ENCODE data around the gene SLC6A20.

DNA sequence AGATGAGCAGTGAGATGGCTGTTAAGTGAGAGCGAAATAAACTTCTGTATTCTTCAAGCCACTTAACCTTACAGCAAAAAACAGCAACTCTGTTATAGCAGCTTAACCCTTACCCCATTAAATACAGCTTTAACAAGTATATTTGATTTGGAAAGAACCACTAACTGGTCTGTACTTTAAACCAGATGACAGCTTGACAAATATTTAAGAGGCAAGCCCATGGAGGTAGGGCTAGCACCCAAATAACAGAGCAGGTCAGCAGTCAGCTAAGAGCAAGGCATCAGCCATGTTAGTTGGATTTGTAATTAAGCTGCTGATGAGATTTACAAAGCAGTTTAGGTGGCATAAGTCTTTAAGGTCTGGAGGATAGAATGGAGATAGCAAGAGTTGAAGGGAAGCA, 42.1 kb upstream of the SLC6A20 start:
- no peak for TF ChIP-seq ZNF354C (tag by site-specific recombination; IDR thresholded peaks at IDR 0.05; ENCODE audit: borderline replicate concordance, low read depth)
- TF ChIP-seq, protein P1, sequence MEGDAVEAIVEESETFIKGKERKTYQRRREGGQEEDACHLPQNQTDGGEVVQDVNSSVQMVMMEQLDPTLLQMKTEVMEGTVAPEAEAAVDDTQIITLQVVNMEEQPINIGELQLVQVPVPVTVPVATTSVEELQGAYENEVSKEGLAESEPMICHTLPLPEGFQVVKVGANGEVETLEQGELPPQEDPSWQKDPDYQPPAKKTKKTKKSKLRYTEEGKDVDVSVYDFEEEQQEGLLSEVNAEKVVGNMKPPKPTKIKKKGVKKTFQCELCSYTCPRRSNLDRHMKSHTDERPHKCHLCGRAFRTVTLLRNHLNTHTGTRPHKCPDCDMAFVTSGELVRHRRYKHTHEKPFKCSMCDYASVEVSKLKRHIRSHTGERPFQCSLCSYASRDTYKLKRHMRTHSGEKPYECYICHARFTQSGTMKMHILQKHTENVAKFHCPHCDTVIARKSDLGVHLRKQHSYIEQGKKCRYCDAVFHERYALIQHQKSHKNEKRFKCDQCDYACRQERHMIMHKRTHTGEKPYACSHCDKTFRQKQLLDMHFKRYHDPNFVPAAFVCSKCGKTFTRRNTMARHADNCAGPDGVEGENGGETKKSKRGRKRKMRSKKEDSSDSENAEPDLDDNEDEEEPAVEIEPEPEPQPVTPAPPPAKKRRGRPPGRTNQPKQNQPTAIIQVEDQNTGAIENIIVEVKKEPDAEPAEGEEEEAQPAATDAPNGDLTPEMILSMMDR (tag by site-specific recombination; IDR thresholded peaks at IDR 0.05): no peak
- no peak for TF ChIP-seq KLF10 (tag by site-specific recombination; IDR thresholded peaks at IDR 0.05)
- no peak for TF ChIP-seq ZNF132 (tag by site-specific recombination; IDR thresholded peaks at IDR 0.05; ENCODE audit: borderline replicate concordance)
- no peak for TF ChIP-seq ZBTB1 (tag by site-specific recombination; IDR thresholded peaks at IDR 0.05)

Data from HEK293 (cell line).